ENCODE measurements around the gene CKAP5. TPM values are rescaled to one million over a fixed set of nuclear protein-coding genes. Genes with fewer than 3 reads are reported as not detected.
A peak's percentile ranks its signal among the peaks of the same experiment; 100 is the strongest.

Gene CKAP5
- total RNA-seq, 1 experiment from 2014 or later: 190 TPM

GRCh38 chr11:46858920-46859546, 13.0 kb upstream of the CKAP5 start:
- H3K9me3 Mint-ChIP-seq: no peaks in the 10 kb centered on the region
- H3K27me3 Mint-ChIP-seq (ENCODE audit: low read depth): no peaks in the 10 kb centered on the region
- Histone ChIP-seq H4K20me1 (ENCODE audit: control insufficient read depth, insufficient read depth, insufficient read length) (no peaks in the 10 kb centered on the region), H3K4ac (ENCODE audit: low read depth, low read length) (no peak overlapping the region), H3K27me3 (ENCODE audit: insufficient read depth, low read length) (no peaks in the 10 kb centered on the region), H3K23me2 (ENCODE audit: insufficient read length, low read depth, low read length, poor library complexity, severe bottlenecking) (no peaks in the 10 kb centered on the region), H2BK5ac (ENCODE audit: insufficient read length, low read length) (no peak overlapping the region), H2BK15ac (ENCODE audit: low read depth, low read length) (no peak overlapping the region), H2BK20ac (ENCODE audit: low read depth, low read length, poor library complexity, severe bottlenecking) (no peak overlapping the region), H3K9ac (ENCODE audit: extremely low read depth, insufficient read length, low read length) (no peak overlapping the region), H3K18ac (ENCODE audit: insufficient read length, low read depth, low read length) (no peak overlapping the region), H4K91ac (ENCODE audit: insufficient read length, low read depth, low read length) (no peak overlapping the region), H3K14ac (ENCODE audit: insufficient read depth, low read length) (no peak overlapping the region), H2BK120ac (ENCODE audit: low read depth, low read length, poor library complexity, severe bottlenecking) (no peak overlapping the region), H4K8ac (replicated peaks; ENCODE audit: insufficient read length, low read depth, low read length) (no peak overlapping the region), H2BK12ac (ENCODE audit: insufficient read length, low read depth, low read length) (no peak overlapping the region), H2AFZ (ENCODE audit: low read length) (no peak overlapping the region), H3K79me2 (ENCODE audit: insufficient read depth, low read length) (no peaks in the 10 kb centered on the region), H4K5ac (ENCODE audit: insufficient read length, low read depth, low read length) (no peak overlapping the region), H3K79me1 (ENCODE audit: insufficient read depth, low read depth, low read length, poor library complexity, severe bottlenecking) (no peaks in the 10 kb centered on the region), H2AK5ac (ENCODE audit: insufficient read length, low read length) (no peak overlapping the region), H3K56ac (ENCODE audit: insufficient read length, low read depth, low read length) (no peak overlapping the region), H3T11ph (ENCODE audit: low read length) (no peak overlapping the region), H3K4me2 (ENCODE audit: insufficient read depth, insufficient read length, low read length) (no peak overlapping the region), H3K4me1 (ENCODE audit: insufficient read depth, low read length) (no peaks in the 10 kb centered on the region), H3K23ac (ENCODE audit: insufficient read length, low read depth, low read length) (no peak overlapping the region), H3K9me3 (ENCODE audit: control insufficient read depth, low read depth, low read length) (no peaks in the 10 kb centered on the region), H3K27ac (ENCODE audit: insufficient read length, low read depth, low read length) (no peak overlapping the region)
- WGBS (ENCODE audit: extremely low coverage, insufficient read length, low lambda C conversion rate): no CpG with 5 or more reads among the region's 12 CpGs
- H3K27ac Mint-ChIP-seq: peak overlapping the region in 2 of 3 experiments; percentile 17 to 74; a peak in 2 of 7 replicates
- no peaks in the 10 kb centered on the region for H3K4me1 Mint-ChIP-seq
- H3K36me3 Mint-ChIP-seq (ENCODE audit: insufficient read depth in 1 of 3, low read depth in 3 of 3): peaks cover 19 to 38% (median 33%) of the 10 kb centered on the region in 3 experiments; a peak in 6 of 7 replicates
- no peak for TF ChIP-seq CTCF (conservative IDR thresholded peaks at IDR 0.05)
- H3K4me3 Mint-ChIP-seq: no peak overlapping the region
- no peak for DNase-seq
